ENCODE data around the gene TOX3. TPM values are rescaled to one million over a fixed set of nuclear protein-coding genes. Genes with fewer than 3 reads are reported as not detected.
A peak's percentile ranks its signal among the peaks of the same experiment; 100 is the strongest.

Gene TOX3
- total RNA-seq, 2 donors from 2014 or later, result 4.8 to 8.5 TPM

GRCh38 chr16:52532384-52532783, 14.6 kb downstream of the TOX3 start:
- no peak for DNase-seq
- Histone ChIP-seq H3K9me3 (ENCODE audit: control insufficient read depth, low read length) (no peaks in the 10 kb centered on the region), H3K27ac (ENCODE audit: low read depth, low read length) (no peak overlapping the region), H3K4me3 (ENCODE audit: low read length) (no peak overlapping the region), H3K9ac (ENCODE audit: extremely low read depth, low read length, poor library complexity, severe bottlenecking) (no peak overlapping the region), H3K27me3 (ENCODE audit: control insufficient read depth, insufficient read depth, low read length, poor library complexity, severe bottlenecking) (no peaks in the 10 kb centered on the region), H3K4me1 (ENCODE audit: control insufficient read depth, insufficient read depth, low read length) (no peaks in the 10 kb centered on the region), H3K36me3 (ENCODE audit: control insufficient read depth, insufficient read depth, low read length) (no peaks in the 10 kb centered on the region)
- WGBS, 2 experiments (ENCODE audit: insufficient coverage in 1 of 2, insufficient read length in 1 of 2), result 93 to 94% methylated on average over 8 of the region's 8 CpGs
- Mint-ChIP-seq H3K27ac (no peak overlapping the region), H3K4me3 (no peak overlapping the region), H3K27me3 (ENCODE audit: insufficient read depth) (no peaks in the 10 kb centered on the region), H3K4me1 (no peaks in the 10 kb centered on the region), H3K9me3 (no peaks in the 10 kb centered on the region), H3K36me3 (ENCODE audit: low read depth) (no peaks in the 10 kb centered on the region)
- no peak for TF ChIP-seq CTCF (conservative IDR thresholded peaks at IDR 0.05)

GRCh38 chr16:52529226-52529625, 17.7 kb downstream of the TOX3 start:
- H3K4me1 ChIP-seq (ENCODE audit: control insufficient read depth, insufficient read depth, low read length), result no peaks in the 10 kb centered on the region
- Mint-ChIP-seq H3K36me3 (ENCODE audit: low read depth) (no peaks in the 10 kb centered on the region), H3K27me3 (ENCODE audit: insufficient read depth) (no peaks in the 10 kb centered on the region), H3K9me3 (no peaks in the 10 kb centered on the region), H3K4me3 (no peak overlapping the region), H3K27ac (no peak overlapping the region), H3K4me1 (peaks cover 9% of the 10 kb centered on the region)
- H3K4me3 ChIP-seq (ENCODE audit: low read length), result no peak overlapping the region
- H3K9me3 ChIP-seq (ENCODE audit: control insufficient read depth, low read length), result no peaks in the 10 kb centered on the region
- H3K27ac ChIP-seq (ENCODE audit: low read depth, low read length), result no peak overlapping the region
- H3K9ac ChIP-seq (ENCODE audit: extremely low read depth, low read length, poor library complexity, severe bottlenecking), result no peak overlapping the region
- no peaks in the 10 kb centered on the region for H3K36me3 ChIP-seq (ENCODE audit: control insufficient read depth, insufficient read depth, low read length)
- no CpG with 5 or more reads among the region's 1 CpG for WGBS, 2 experiments (ENCODE audit: insufficient coverage in 1 of 2, insufficient read length in 1 of 2)
- no peaks in the 10 kb centered on the region for H3K27me3 ChIP-seq (ENCODE audit: control insufficient read depth, insufficient read depth, low read length, poor library complexity, severe bottlenecking)
- TF ChIP-seq CTCF (conservative IDR thresholded peaks at IDR 0.05), result no peak
- DNase-seq, result no peak

- H3K36me3 ChIP-seq (ENCODE audit: control insufficient read depth, insufficient read depth, low read length), result no peaks in the 10 kb centered on the region
- H3K27me3 Mint-ChIP-seq (ENCODE audit: insufficient read depth), result no peaks in the 10 kb centered on the region
- H3K27ac ChIP-seq (ENCODE audit: low read depth, low read length), result no peak overlapping the region
- no peaks in the 10 kb centered on the region for H3K4me1 ChIP-seq (ENCODE audit: control insufficient read depth, insufficient read depth, low read length)
- no peak overlapping the region for H3K4me3 Mint-ChIP-seq
- DNase-seq, result no peak
- no peak overlapping the region for H3K9ac ChIP-seq (ENCODE audit: extremely low read depth, low read length, poor library complexity, severe bottlenecking)
- WGBS, 2 experiments (ENCODE audit: insufficient coverage in 1 of 2, insufficient read length in 1 of 2), result 95% methylated on average over 5 of the region's 5 CpGs
- no peak overlapping the region for H3K4me3 ChIP-seq (ENCODE audit: low read length)
- no peaks in the 10 kb centered on the region for H3K36me3 Mint-ChIP-seq (ENCODE audit: low read depth)
- H3K9me3 ChIP-seq (ENCODE audit: control insufficient read depth, low read length), result no peaks in the 10 kb centered on the region
- peak; percentile 67 for TF ChIP-seq CTCF (conservative IDR thresholded peaks at IDR 0.05)
- H3K27me3 ChIP-seq (ENCODE audit: control insufficient read depth, insufficient read depth, low read length, poor library complexity, severe bottlenecking), result no peaks in the 10 kb centered on the region
- H3K9me3 Mint-ChIP-seq, result no peaks in the 10 kb centered on the region
- H3K27ac Mint-ChIP-seq, result no peak overlapping the region
- H3K4me1 Mint-ChIP-seq, result peaks cover 9% of the 10 kb centered on the region
Measured at GRCh38 chr16:52528393-52529065, 18.4 kb downstream of the TOX3 start.

All from endodermal cell (in vitro differentiated cells).